Hepatocyte (in vitro differentiated cells): ENCODE measurements around the gene MLKL. TPM values are rescaled to one million over a fixed set of nuclear protein-coding genes. Genes with fewer than 3 reads are reported as not detected.

ENCODE experiments used
- DNase-seq: peaks from one replicate; pipeline ENCODE4 v3.0.0-alpha.2; 2016; ENCODE audit warnings: low spot score
- H2AFZ ChIP-seq: fragments of 200-600 bp; sonication (generic); 2 replicates; pipeline ENCODE4 v1.6.0; 2016; ENCODE audit warnings: antibody characterized with exemption, mild to moderate bottlenecking
- H3K27ac ChIP-seq: fragments of 200-600 bp; sonication (generic); 2 replicates; pipeline ENCODE4 v1.5.1; 2016; ENCODE audit warnings: mild to moderate bottlenecking
- H3K27me3 ChIP-seq: fragments of 200-600 bp; sonication (generic); 2 replicates; pipeline ENCODE4 v1.6.1; 2016
- H3K36me3 ChIP-seq: fragments of 200-600 bp; sonication (generic); replicated peaks from 2 replicates; pipeline ENCODE4 v1.5.1; 2016; ENCODE audit warnings: low read depth; ENCODE audit not compliant: insufficient read depth
- H3K4me1 ChIP-seq: fragments of 200-600 bp; sonication (generic); 2 replicates; pipeline ENCODE4 v1.5.1; 2016; ENCODE audit warnings: mild to moderate bottlenecking, moderate library complexity; ENCODE audit not compliant: insufficient read depth
- H3K4me2 ChIP-seq: fragments of 200-600 bp; sonication (generic); 2 replicates; pipeline ENCODE4 v1.6.0; 2016
- H3K4me3 ChIP-seq: fragments of 200-600 bp; sonication (generic); 2 replicates; pipeline ENCODE4 v1.5.1; 2016; ENCODE audit warnings: mild to moderate bottlenecking
- H3K79me2 ChIP-seq: fragments of 200-600 bp; sonication (generic); 2 replicates; pipeline ENCODE4 v1.6.0; 2017; ENCODE audit warnings: mild to moderate bottlenecking
- H3K9me2 ChIP-seq: fragments of 200-600 bp; sonication (generic); replicated peaks from 2 replicates; pipeline ENCODE4 v1.6.0; 2017; ENCODE audit warnings: mild to moderate bottlenecking; ENCODE audit not compliant: insufficient read depth
- H3K9me3 ChIP-seq: fragments of 200-600 bp; sonication (generic); 2 replicates; pipeline ENCODE4 v1.5.1; 2016; ENCODE audit warnings: low read depth, mild to moderate bottlenecking
- H4K20me1 ChIP-seq: fragments of 200-600 bp; sonication (generic); 2 replicates; pipeline ENCODE4 v1.6.0; 2016; ENCODE audit warnings: mild to moderate bottlenecking; ENCODE audit not compliant: insufficient read depth, poor library complexity, severe bottlenecking
- EZH2 ChIP-seq: fragments of 200-600 bp; sonication (generic); IDR thresholded peaks from 2 replicates; pipeline ENCODE4 v1.6.1; 2016; ENCODE audit warnings: antibody characterized with exemption, mild to moderate bottlenecking, borderline replicate concordance
- EZH2phosphoT487 ChIP-seq: fragments of 200-600 bp; sonication (generic); IDR thresholded peaks from one replicate; pipeline ENCODE4 v1.6.1; 2018; ENCODE audit warnings: antibody characterized with exemption, mild to moderate bottlenecking, low read depth, moderate library complexity; ENCODE audit not compliant: unreplicated experiment, severe bottlenecking
- WGBS: methylation state at CpG from one replicate; pipeline ENCODE4 v1.1.6; 2016; ENCODE audit warnings: low lambda C conversion rate; ENCODE audit errors: missing lambda C conversion rate; 5-methylcytosine and 5-hydroxymethylcytosine counted together
- polyA plus RNA-seq: library from polyadenylated mRNA; unstranded; fragments of >200 nt; fragmentation: Nextera tagmentation; extraction: Ambion mirVana; gene quantifications from 2 replicates; pipeline ENCODE4 v1.2.1, GENCODE V29; 2016
- total RNA-seq: library from RNA; depleted of rRNA; stranded (reverse); fragments of >200 nt; gene quantifications from 2 replicates; pipeline ENCODE4 v1.2.3, GENCODE V29; 2014
- TF ChIP-seq, protein P1 (sequence below): fragments of 200-600 bp; sonication (generic); IDR thresholded peaks from 2 replicates; pipeline ENCODE4 v1.5.1; 2016; ENCODE audit warnings: antibody characterized with exemption, mild to moderate bottlenecking; ENCODE audit not compliant: poor library complexity

The MLKL gene
- total and polyA plus RNA-seq, 2 experiments from 2014 or later, result 2.8 to 3.3 TPM

DNA sequence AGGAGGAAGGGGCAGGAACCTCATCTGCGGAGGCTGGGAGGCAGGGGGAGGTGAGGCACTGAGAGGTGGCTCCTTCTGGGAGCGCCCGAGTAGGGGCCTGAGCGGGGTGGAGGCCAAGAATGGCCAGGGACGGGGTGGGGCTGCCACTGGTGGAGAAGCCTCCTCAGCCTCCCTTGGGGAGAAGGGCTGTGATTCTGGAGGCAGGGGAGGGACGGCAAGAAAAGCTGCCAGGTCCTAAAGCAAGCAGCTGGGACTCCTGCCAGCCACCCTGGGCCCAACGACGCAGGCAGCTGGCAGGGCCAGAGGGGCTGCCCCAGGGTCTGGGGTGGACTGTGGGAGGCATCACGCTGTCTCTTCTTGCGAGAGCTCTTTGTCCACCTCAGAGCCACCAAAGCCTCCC, 12.7 kb upstream of the MLKL start:
- H3K27ac ChIP-seq, result no peak overlapping the region
- no peak for DNase-seq
- no peaks in the 10 kb centered on the region for H3K4me1 ChIP-seq
- H3K36me3 ChIP-seq, result no peaks in the 10 kb centered on the region
- WGBS, result 93% methylated on average over 9 of the region's 10 CpGs
- H3K27me3 ChIP-seq, result no peaks in the 10 kb centered on the region
- TF ChIP-seq, protein P1, sequence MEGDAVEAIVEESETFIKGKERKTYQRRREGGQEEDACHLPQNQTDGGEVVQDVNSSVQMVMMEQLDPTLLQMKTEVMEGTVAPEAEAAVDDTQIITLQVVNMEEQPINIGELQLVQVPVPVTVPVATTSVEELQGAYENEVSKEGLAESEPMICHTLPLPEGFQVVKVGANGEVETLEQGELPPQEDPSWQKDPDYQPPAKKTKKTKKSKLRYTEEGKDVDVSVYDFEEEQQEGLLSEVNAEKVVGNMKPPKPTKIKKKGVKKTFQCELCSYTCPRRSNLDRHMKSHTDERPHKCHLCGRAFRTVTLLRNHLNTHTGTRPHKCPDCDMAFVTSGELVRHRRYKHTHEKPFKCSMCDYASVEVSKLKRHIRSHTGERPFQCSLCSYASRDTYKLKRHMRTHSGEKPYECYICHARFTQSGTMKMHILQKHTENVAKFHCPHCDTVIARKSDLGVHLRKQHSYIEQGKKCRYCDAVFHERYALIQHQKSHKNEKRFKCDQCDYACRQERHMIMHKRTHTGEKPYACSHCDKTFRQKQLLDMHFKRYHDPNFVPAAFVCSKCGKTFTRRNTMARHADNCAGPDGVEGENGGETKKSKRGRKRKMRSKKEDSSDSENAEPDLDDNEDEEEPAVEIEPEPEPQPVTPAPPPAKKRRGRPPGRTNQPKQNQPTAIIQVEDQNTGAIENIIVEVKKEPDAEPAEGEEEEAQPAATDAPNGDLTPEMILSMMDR, result no peak
- TF ChIP-seq EZH2 (no peak), EZH2phosphoT487 (no peak)
- no peak overlapping the region for H3K4me3 ChIP-seq
- H3K79me2 ChIP-seq, result no peaks in the 10 kb centered on the region
- no peaks in the 10 kb centered on the region for H3K9me3 ChIP-seq
- H3K4me2 ChIP-seq, result no peak overlapping the region
- H3K9me2 ChIP-seq, result no peaks in the 10 kb centered on the region
- no peak overlapping the region for H2AFZ ChIP-seq
- H4K20me1 ChIP-seq, result no peaks in the 10 kb centered on the region

DNA sequence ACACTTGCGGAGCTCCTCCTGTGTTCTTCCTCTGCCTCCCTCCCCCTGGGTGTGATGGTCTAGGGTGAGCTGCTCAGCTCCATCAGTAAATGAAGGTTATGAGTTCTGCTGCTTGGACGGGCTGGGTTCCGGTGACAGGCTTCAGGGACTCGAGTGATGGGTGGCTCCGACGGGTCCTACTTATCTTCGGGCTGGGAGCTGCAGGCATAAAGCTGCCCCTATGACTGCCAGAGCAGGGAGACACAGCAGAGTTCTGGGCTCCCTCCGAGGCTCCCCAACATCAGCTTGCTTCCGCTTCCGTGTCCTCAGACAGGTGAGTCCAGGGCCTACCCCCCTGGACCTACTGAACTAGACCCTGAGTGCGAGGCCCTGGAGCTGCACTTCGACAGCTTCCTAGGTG, 11.3 kb upstream of the MLKL start:
- Histone ChIP-seq H3K36me3 (no peaks in the 10 kb centered on the region), H3K79me2 (no peaks in the 10 kb centered on the region), H3K9me3 (no peaks in the 10 kb centered on the region), H3K27ac (no peak overlapping the region), H3K27me3 (no peaks in the 10 kb centered on the region), H3K9me2 (no peaks in the 10 kb centered on the region), H3K4me1 (no peaks in the 10 kb centered on the region), H4K20me1 (no peaks in the 10 kb centered on the region), H3K4me2 (no peak overlapping the region), H3K4me3 (no peak overlapping the region), H2AFZ (no peak overlapping the region)
- no peak for TF ChIP-seq EZH2
- no peak for TF ChIP-seq EZH2phosphoT487
- TF ChIP-seq, protein P1, result no peak
- no peak for DNase-seq
- WGBS, result 93% methylated on average over 12 of the region's 12 CpGs

DNA sequence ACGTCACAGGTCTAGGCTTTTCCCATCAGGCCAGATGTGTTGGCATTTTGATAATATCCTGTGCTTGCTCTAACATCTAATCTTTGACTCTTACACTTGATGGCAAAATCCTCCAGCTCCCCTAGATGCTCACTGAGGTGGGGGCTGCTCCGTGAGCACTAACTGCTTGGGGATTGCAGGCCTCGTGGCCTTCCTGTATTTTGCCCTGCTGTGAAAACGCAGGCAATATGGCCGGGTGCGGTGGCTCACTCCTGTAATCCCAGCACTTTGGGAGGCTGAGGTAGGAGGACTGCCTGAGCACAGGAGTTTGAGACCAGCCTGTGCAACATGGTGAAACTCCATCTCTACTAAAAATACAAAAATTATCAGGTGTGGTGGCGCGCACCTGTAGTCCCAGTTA, 9.7 kb upstream of the MLKL start:
- 96% methylated on average over 8 of the region's 8 CpGs for WGBS
- Histone ChIP-seq H3K4me1 (no peaks in the 10 kb centered on the region), H3K36me3 (no peaks in the 10 kb centered on the region), H3K79me2 (no peaks in the 10 kb centered on the region), H2AFZ (no peak overlapping the region), H3K4me3 (no peak overlapping the region), H3K9me3 (no peaks in the 10 kb centered on the region), H4K20me1 (no peaks in the 10 kb centered on the region), H3K9me2 (no peaks in the 10 kb centered on the region), H3K4me2 (no peak overlapping the region), H3K27me3 (no peaks in the 10 kb centered on the region), H3K27ac (no peak overlapping the region)
- no peak for TF ChIP-seq EZH2phosphoT487
- TF ChIP-seq, protein P1, result no peak
- TF ChIP-seq EZH2, result no peak
- no peak for DNase-seq

DNA sequence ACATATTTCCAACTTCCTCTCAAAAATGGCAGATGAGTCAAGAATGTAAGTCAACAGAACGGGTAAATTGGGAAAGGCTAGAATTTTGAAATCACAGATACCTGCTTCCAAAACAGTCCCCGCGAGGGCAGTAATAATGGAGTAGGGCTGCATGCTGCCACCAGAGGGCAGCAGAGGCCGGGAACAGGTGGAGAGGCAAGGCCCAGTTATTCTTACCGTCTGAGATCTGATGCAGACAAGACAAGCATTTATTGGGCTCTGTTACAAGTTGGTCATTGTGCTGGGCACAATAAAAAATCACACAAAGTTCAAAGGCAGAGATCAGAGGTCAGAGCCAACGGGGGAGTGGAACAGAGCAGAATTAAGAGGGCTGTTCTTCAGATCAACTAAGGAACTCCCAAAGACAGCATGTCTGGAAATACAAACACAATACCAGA, 8.8 kb upstream of the MLKL start:
- Histone ChIP-seq H3K9me2 (no peaks in the 10 kb centered on the region), H3K27ac (no peak overlapping the region), H3K9me3 (no peaks in the 10 kb centered on the region), H3K36me3 (no peaks in the 10 kb centered on the region), H3K4me2 (no peak overlapping the region), H2AFZ (no peak overlapping the region), H3K4me1 (no peaks in the 10 kb centered on the region), H4K20me1 (no peaks in the 10 kb centered on the region), H3K4me3 (no peak overlapping the region), H3K27me3 (no peaks in the 10 kb centered on the region), H3K79me2 (no peaks in the 10 kb centered on the region)
- peak; percentile 90 for DNase-seq
- under 1% methylated on average over 6 of the region's 6 CpGs for WGBS
- no peak for TF ChIP-seq EZH2
- TF ChIP-seq, protein P1, result peak; percentile 98
